K562 (cell line): Measurements from ENCODE around the gene ZNF552. TPM values are rescaled to one million over a fixed set of nuclear protein-coding genes. Genes with fewer than 3 reads are reported as not detected.

Experiments
- ATAC-seq: fragments of 200-7000 bp; cut with Tn5 transposase; 3 replicates; pipeline ENCODE4 v1.9.1; 2020; ENCODE audit warnings: moderate library complexity
- BruUV-seq: library from RNA; stranded (reverse); fragments of 400-500 nt; replicated peaks from 2 replicates; lab custom pipeline; 2021; lab: Mats Ljungman, UMichigan
- CTCF ChIA-PET: fragments of 300-600 bp; formaldehyde crosslinking; extraction: SDS; loops from one replicate; lab custom pipeline; 2021; ENCODE audit warnings: low intra/inter-chr PET ratio; lab: Yijun Ruan, JAX
- POLR2A ChIA-PET: fragments of 300-600, 350-650 bp; sonication (Branson Sonifier 250); formaldehyde crosslinking; extraction: SDS; loops from one replicate; lab custom pipeline; 2021; ENCODE audit warnings: antibody characterized with exemption, inconsistent platforms; lab: Yijun Ruan, JAX
- DNase-seq, 4 experiments: peaks; one replicate each; pipeline versions ENCODE4 v3.0.0 to v3.0.0-alpha.2; 2011 to 2018; ENCODE audit warnings: low spot score in 3 of 4, mixed read lengths in 3 of 4; ENCODE audit errors: extremely low read depth in 1 of 4
- FAIRE-seq: peaks from 2 replicates; lab custom pipeline; 2011; peaks lifted over from hg19 to GRCh38; lab: Jason Lieb, UNC
- H2AFZ ChIP-seq: 2 replicates; pipeline ENCODE4 v1.6.0; 2011; ENCODE audit warnings: low read depth, low read length, control low read depth, inconsistent platforms
- H3K27ac ChIP-seq: fragments of 200-600 bp; 3 replicates; pipeline ENCODE4 v1.8.0; 2011; ENCODE audit warnings: low read depth, mild to moderate bottlenecking, control low read depth, inconsistent platforms, low read length, moderate library complexity, mixed read lengths; ENCODE audit errors: extremely low read depth
- H3K27me3 ChIP-seq, 2 experiments: fragments of 300-600 bp in 1 of 2; 2 replicates in 1 of 2; 3 replicates in 1 of 2; pipeline versions ENCODE4 v1.6.0 to v1.8.0; 2011; ENCODE audit warnings: inconsistent platforms in 2 of 2, low read length in 2 of 2, mild to moderate bottlenecking in 1 of 2, mixed read lengths in 1 of 2, moderate library complexity in 1 of 2; ENCODE audit not compliant: control insufficient read depth in 2 of 2, insufficient read depth in 2 of 2
- H3K36me3 ChIP-seq: fragments of 300-600 bp; 3 replicates; pipeline ENCODE4 v1.8.0; 2011; ENCODE audit warnings: mild to moderate bottlenecking, low read length, inconsistent platforms; ENCODE audit not compliant: control insufficient read depth, insufficient read depth
- H3K4me1 ChIP-seq, 2 experiments: fragments of 200-600 bp in 1 of 2; replicated peaks in 1 of 2; 2 replicates in 1 of 2; 3 replicates in 1 of 2; pipeline versions ENCODE4 v1.5.1 to v1.8.0; 2011; ENCODE audit warnings: inconsistent platforms in 2 of 2, low read length in 2 of 2, mild to moderate bottlenecking in 1 of 2, mixed read lengths in 1 of 2, moderate library complexity in 1 of 2; ENCODE audit not compliant: control insufficient read depth in 2 of 2, insufficient read depth in 2 of 2
- H3K4me2 ChIP-seq: 2 replicates; pipeline ENCODE4 v1.6.1; 2011; ENCODE audit warnings: low read length, control low read depth, inconsistent platforms, mixed read lengths; ENCODE audit not compliant: insufficient read depth
- H3K4me3 ChIP-seq: fragments of 200-600 bp; sonication (generic), shearing (Covaris generic); 2 replicates; pipeline ENCODE4 v1.5.1; 2016; ENCODE audit warnings: control low read depth, inconsistent platforms
- H3K79me2 ChIP-seq: fragments of 200-600 bp; 3 replicates; pipeline ENCODE4 v1.8.0; 2011; ENCODE audit warnings: low read length, inconsistent platforms; ENCODE audit not compliant: control insufficient read depth, insufficient read depth
- H3K9ac ChIP-seq, 2 experiments: 2 replicates each; pipeline versions ENCODE4 v1.6.0 to v1.6.1; 2011; ENCODE audit warnings: low read depth in 2 of 2, low read length in 2 of 2, control low read depth in 1 of 2, inconsistent platforms in 1 of 2, mild to moderate bottlenecking in 1 of 2, mixed read lengths in 1 of 2; ENCODE audit not compliant: insufficient read depth in 1 of 2
- H3K9me1 ChIP-seq: one replicate; pipeline ENCODE4 v1.6.0; 2011; ENCODE audit warnings: inconsistent platforms, mild to moderate bottlenecking, low read length, moderate library complexity; ENCODE audit not compliant: control insufficient read depth, insufficient read depth
- H3K9me3 ChIP-seq: replicated peaks from 2 replicates; pipeline ENCODE4 v1.5.1; 2011; ENCODE audit warnings: low read depth, low read length, inconsistent platforms; ENCODE audit not compliant: control insufficient read depth, insufficient read depth
- H4K20me1 ChIP-seq: replicated peaks from 2 replicates; pipeline ENCODE4 v1.6.1; 2011; ENCODE audit warnings: low read length, inconsistent platforms, mixed read lengths; ENCODE audit not compliant: control insufficient read depth, insufficient read depth
- E2F3 ChIP-seq: fragments of 250-450 bp; sonication (Bioruptor Pico); IDR thresholded peaks from 2 replicates; pipeline ENCODE4 v1.4.0; 2020; ENCODE audit warnings: mild to moderate bottlenecking
- ETV1 ChIP-seq: fragments of 450-650 bp; conservative IDR thresholded peaks from 2 replicates; pipeline ENCODE4 v1.6.1; 2016; ENCODE audit warnings: missing genetic modification characterization, control low read depth, low read depth, missing compliant biosample characterization
- FOXP1 ChIP-seq: sonication (generic); formaldehyde crosslinking; IDR thresholded peaks from 2 replicates; pipeline ENCODE4 v1.8.0; 2022; ENCODE audit warnings: mild to moderate bottlenecking, missing genetic modification reagents
- HOMEZ ChIP-seq: fragments of 250-450 bp; sonication (Bioruptor Pico); IDR thresholded peaks from 2 replicates; pipeline ENCODE4 v1.4.0; 2020; ENCODE audit warnings: mild to moderate bottlenecking, moderate library complexity
- RAD21 ChIP-seq, 2 experiments: fragments of 250-450 bp in 1 of 2; fragments of 450-650 bp in 1 of 2; sonication (Bioruptor Pico) in 1 of 2; formaldehyde crosslinking in 1 of 2; IDR thresholded peaks in 1 of 2; conservative IDR thresholded peaks in 1 of 2; 2 replicates each; pipeline versions ENCODE4 v1.4.0 to v1.8.0; 2020 to 2022; ENCODE audit warnings: mild to moderate bottlenecking in 2 of 2, moderate library complexity in 1 of 2
- UBTF ChIP-seq, 2 experiments: IDR thresholded peaks; 2 replicates each; pipeline ENCODE4 v1.6.1; 2012; ENCODE audit warnings: improper control_type of control experiment in 2 of 2, low read depth in 2 of 2, low read length in 2 of 2, borderline replicate concordance in 1 of 2
- ZNF395 ChIP-seq: fragments of 200-800 bp; sonication (Bioruptor generic); IDR thresholded peaks from 2 replicates; pipeline ENCODE4 v1.6.1; 2017; ENCODE audit warnings: missing genetic modification characterization, missing compliant biosample characterization
- ZNF407 ChIP-seq: fragments of 450-650 bp; IDR thresholded peaks from 2 replicates; pipeline ENCODE4 v1.6.1; 2016; ENCODE audit warnings: low read depth
- WGBS: fragments of 100-300 bp; shearing (Covaris generic); methylation state at CpG from one replicate; pipeline ENCODE4 v1.1.6; 2016; ENCODE audit warnings: low coverage, mixed read lengths; ENCODE audit not compliant: insufficient coverage; ENCODE audit errors: missing lambda C conversion rate; 5-methylcytosine and 5-hydroxymethylcytosine counted together
- in situ Hi-C: fragments of 300-500 bp; cut with MboI; formaldehyde crosslinking; loops from 4 replicates; pipeline ENCODE4 v1.15.0; 2018; ENCODE audit warnings: inconsistent platforms, mixed read lengths
- intact Hi-C: fragments of 100-400 bp; cut with micrococcal nuclease; formaldehyde crosslinking; loops from 2 replicates; pipeline ENCODE4 v1.14.2; 2022
- polyA plus RNA-seq, 8 experiments: library from polyadenylated mRNA; depleted of rRNA in 4 of 8; stranded (reverse) in 5 of 8; unstranded in 3 of 8; fragments of >200 nt; fragmentation: Nextera tagmentation in 2 of 8; fragmentation: Illumina TruSeq in 1 of 8; extraction: Ambion mirVana in 2 of 8; extraction: Trizol in 1 of 8; gene quantifications; 2 replicates each; pipeline versions ENCODE4 v1.2.1 to v1.2.3, GENCODE V29; 2011 to 2014; ENCODE audit warnings: inconsistent platforms in 1 of 8, missing spikeins in 1 of 8
- total RNA-seq, 7 experiments: library from RNA; depleted of rRNA in 6 of 7; stranded (reverse); fragments of >200 nt in 6 of 7; fragmentation: Illumina TruSeq in 2 of 7; extraction: Trizol in 2 of 7; gene quantifications; 2 replicates each; pipeline versions ENCODE4 v1.2.1 to v1.2.3, GENCODE V29; 2011 to 2021; ENCODE audit warnings: low replicate concordance in 1 of 7

ZNF552 gene
- total and polyA plus RNA-seq, 9 of the 15 experiments (the other 6 are each of a cell fraction or from before 2014, with no cell fraction given), result 4.4 to 12.4 (median 8.5) TPM

GRCh38 chr19:57817976-57818375 lies 3.3 kb upstream of the ZNF552 start:
- no peaks in the 10 kb centered on the region for H3K9me1 ChIP-seq
- H3K9me3 ChIP-seq, result no peaks in the 10 kb centered on the region
- no peak overlapping the region for H3K9ac ChIP-seq
- ChIA-PET POLR2A (no interaction called here), CTCF (no interaction called here)
- no peak overlapping the region for H3K4me3 ChIP-seq
- no peak overlapping the region for H2AFZ ChIP-seq
- in situ Hi-C loops, result no loop called here
- WGBS, result 98% methylated on average over 14 of the region's 14 CpGs
- no peak overlapping the region for H3K4me2 ChIP-seq
- H3K36me3 ChIP-seq, result peaks cover 26% of the 10 kb centered on the region
- ATAC-seq, result no peak
- H3K27ac ChIP-seq, result no peak overlapping the region
- peaks cover 6 to 22% of the 10 kb centered on the region in 2 experiments; a peak in 4 of 5 replicates for H3K4me1 ChIP-seq
- H3K79me2 ChIP-seq, result peaks cover 54% of the 10 kb centered on the region
- H3K27me3 ChIP-seq, result no peaks in the 10 kb centered on the region
- H4K20me1 ChIP-seq, result no peaks in the 10 kb centered on the region
- no TSS peak for BruUV-seq
- DNase-seq, result no peak
- intact Hi-C loops, result no loop called here
- no peak for FAIRE-seq
- TF ChIP-seq ZNF395 (CRISPR knock-in tag), result no peak
- no peak for TF ChIP-seq ZNF407
- TF ChIP-seq HOMEZ, result no peak
- TF ChIP-seq E2F3, result no peak
- TF ChIP-seq RAD21 (CRISPR knock-in tag; conservative IDR thresholded peaks at IDR 0.05 in 1 of 2, IDR thresholded peaks at IDR 0.05 in 1 of 2), result no peak
- no peak for TF ChIP-seq ETV1 (tag)
- TF ChIP-seq UBTF (IDR thresholded peaks at IDR 0.05; ENCODE audit: borderline replicate concordance in 1 of 2, low read depth in 2 of 2, low read length in 2 of 2), result no peak
- TF ChIP-seq FOXP1 (CRISPR knock-in tag), result no peak
